HepG2 (cell line): ENCODE measurements around the gene HRC. TPM values are rescaled to one million over a fixed set of nuclear protein-coding genes. Genes with fewer than 3 reads are reported as not detected.

Source experiments
- ETV5 ChIP-seq: IDR thresholded peaks from 2 replicates; pipeline ENCODE4 v1.6.1; 2018; ENCODE audit warnings: missing biosample characterization, missing genetic modification reagents, inconsistent platforms, borderline replicate concordance
- FOXK1 ChIP-seq: sonication (generic); formaldehyde crosslinking; IDR thresholded peaks from 2 replicates; pipeline ENCODE4 v1.4.0; 2020; ENCODE audit warnings: low read depth, missing genetic modification reagents, borderline replicate concordance
- MAX ChIP-seq: IDR thresholded peaks from 2 replicates; pipeline ENCODE4 v1.6.1; 2012; ENCODE audit warnings: inconsistent platforms
- ZBTB7B ChIP-seq: sonication (generic); formaldehyde crosslinking; IDR thresholded peaks from 2 replicates; pipeline ENCODE4 v1.4.0; 2020; ENCODE audit warnings: missing genetic modification reagents
- ZNF235 ChIP-seq: sonication (generic); formaldehyde crosslinking; IDR thresholded peaks from 2 replicates; pipeline ENCODE4 v1.8.1; 2023; ENCODE audit warnings: mild to moderate bottlenecking, missing genetic modification reagents, borderline replicate concordance
- ZNF331 ChIP-seq: sonication (generic); formaldehyde crosslinking; IDR thresholded peaks from 2 replicates; pipeline ENCODE4 v1.4.0; 2020; ENCODE audit warnings: missing genetic modification reagents
- ZNF530 ChIP-seq: sonication (generic); formaldehyde crosslinking; IDR thresholded peaks from 2 replicates; pipeline ENCODE4 v1.5.0; 2020; ENCODE audit warnings: low read depth, mild to moderate bottlenecking, missing genetic modification reagents
- ZNF691 ChIP-seq: sonication (generic); formaldehyde crosslinking; IDR thresholded peaks from 2 replicates; pipeline ENCODE4 v1.4.0; 2020; ENCODE audit warnings: missing genetic modification reagents, low read depth, mild to moderate bottlenecking, borderline replicate concordance
- polyA plus RNA-seq, 8 experiments: library from polyadenylated mRNA; depleted of rRNA in 3 of 8; stranded (reverse) in 7 of 8; unstranded in 1 of 8; fragments of >200 nt; fragmentation: Illumina TruSeq in 4 of 8; extraction: Trizol in 4 of 8; gene quantifications; 2 replicates each; pipeline versions ENCODE4 v1.2.1 to v1.2.3, GENCODE V29; 2011 to 2016; ENCODE audit warnings: low read depth in 4 of 8, missing spikeins in 1 of 8, mixed read lengths in 1 of 8; ENCODE audit not compliant: insufficient read depth in 1 of 8
- total RNA-seq, 5 experiments: library from RNA; depleted of rRNA; stranded (reverse); fragments of >200 nt; fragmentation: Illumina TruSeq; extraction: Trizol; gene quantifications; 2 replicates each; pipeline ENCODE4 v1.2.3, GENCODE V29; 2016; ENCODE audit warnings: low read depth in 1 of 5
- TF ChIP-seq, protein P1 (sequence below): sonication (generic); IDR thresholded peaks from 2 replicates; pipeline ENCODE4 v1.6.1; 2016; ENCODE audit warnings: low read depth, borderline replicate concordance
- TF ChIP-seq, protein P2 (sequence below): sonication (generic); formaldehyde crosslinking; IDR thresholded peaks from 2 replicates; pipeline ENCODE4 v1.4.0; 2020; ENCODE audit warnings: missing genetic modification reagents
- TF ChIP-seq, protein P3 (sequence below): sonication (generic); formaldehyde crosslinking; IDR thresholded peaks from 2 replicates; pipeline ENCODE4 v1.4.0; 2020; ENCODE audit warnings: low read depth, missing genetic modification reagents
- TF ChIP-seq, protein P4 (sequence below): IDR thresholded peaks from 2 replicates; pipeline ENCODE4 v1.4.0; 2020; ENCODE audit warnings: mild to moderate bottlenecking, missing genetic modification reagents

The HRC gene
- total and polyA plus RNA-seq, 2 of the 13 experiments (the other 11 are each of a cell fraction or from before 2014, with no cell fraction given), result 3.6 to 15.4 TPM

- no peak for TF ChIP-seq ZNF235 (CRISPR knock-in tag)
- TF ChIP-seq ZNF331 (CRISPR knock-in tag), result peak; percentile 92
- TF ChIP-seq FOXK1 (CRISPR knock-in tag), result peak; percentile 79; the same call in 1 of the 2 replicates
- TF ChIP-seq, protein P1, sequence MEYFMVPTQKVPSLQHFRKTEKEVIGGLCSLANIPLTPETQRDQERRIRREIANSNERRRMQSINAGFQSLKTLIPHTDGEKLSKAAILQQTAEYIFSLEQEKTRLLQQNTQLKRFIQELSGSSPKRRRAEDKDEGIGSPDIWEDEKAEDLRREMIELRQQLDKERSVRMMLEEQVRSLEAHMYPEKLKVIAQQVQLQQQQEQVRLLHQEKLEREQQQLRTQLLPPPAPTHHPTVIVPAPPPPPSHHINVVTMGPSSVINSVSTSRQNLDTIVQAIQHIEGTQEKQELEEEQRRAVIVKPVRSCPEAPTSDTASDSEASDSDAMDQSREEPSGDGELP, result 0 out of 2 replicates have a peak, but pooled peaks have one; percentile 16
- TF ChIP-seq ETV5 (CRISPR knock-in tag), result peak; percentile 54; the same call in 1 of the 2 replicates
- peak; percentile 65 for TF ChIP-seq MAX
- TF ChIP-seq, protein P2, sequence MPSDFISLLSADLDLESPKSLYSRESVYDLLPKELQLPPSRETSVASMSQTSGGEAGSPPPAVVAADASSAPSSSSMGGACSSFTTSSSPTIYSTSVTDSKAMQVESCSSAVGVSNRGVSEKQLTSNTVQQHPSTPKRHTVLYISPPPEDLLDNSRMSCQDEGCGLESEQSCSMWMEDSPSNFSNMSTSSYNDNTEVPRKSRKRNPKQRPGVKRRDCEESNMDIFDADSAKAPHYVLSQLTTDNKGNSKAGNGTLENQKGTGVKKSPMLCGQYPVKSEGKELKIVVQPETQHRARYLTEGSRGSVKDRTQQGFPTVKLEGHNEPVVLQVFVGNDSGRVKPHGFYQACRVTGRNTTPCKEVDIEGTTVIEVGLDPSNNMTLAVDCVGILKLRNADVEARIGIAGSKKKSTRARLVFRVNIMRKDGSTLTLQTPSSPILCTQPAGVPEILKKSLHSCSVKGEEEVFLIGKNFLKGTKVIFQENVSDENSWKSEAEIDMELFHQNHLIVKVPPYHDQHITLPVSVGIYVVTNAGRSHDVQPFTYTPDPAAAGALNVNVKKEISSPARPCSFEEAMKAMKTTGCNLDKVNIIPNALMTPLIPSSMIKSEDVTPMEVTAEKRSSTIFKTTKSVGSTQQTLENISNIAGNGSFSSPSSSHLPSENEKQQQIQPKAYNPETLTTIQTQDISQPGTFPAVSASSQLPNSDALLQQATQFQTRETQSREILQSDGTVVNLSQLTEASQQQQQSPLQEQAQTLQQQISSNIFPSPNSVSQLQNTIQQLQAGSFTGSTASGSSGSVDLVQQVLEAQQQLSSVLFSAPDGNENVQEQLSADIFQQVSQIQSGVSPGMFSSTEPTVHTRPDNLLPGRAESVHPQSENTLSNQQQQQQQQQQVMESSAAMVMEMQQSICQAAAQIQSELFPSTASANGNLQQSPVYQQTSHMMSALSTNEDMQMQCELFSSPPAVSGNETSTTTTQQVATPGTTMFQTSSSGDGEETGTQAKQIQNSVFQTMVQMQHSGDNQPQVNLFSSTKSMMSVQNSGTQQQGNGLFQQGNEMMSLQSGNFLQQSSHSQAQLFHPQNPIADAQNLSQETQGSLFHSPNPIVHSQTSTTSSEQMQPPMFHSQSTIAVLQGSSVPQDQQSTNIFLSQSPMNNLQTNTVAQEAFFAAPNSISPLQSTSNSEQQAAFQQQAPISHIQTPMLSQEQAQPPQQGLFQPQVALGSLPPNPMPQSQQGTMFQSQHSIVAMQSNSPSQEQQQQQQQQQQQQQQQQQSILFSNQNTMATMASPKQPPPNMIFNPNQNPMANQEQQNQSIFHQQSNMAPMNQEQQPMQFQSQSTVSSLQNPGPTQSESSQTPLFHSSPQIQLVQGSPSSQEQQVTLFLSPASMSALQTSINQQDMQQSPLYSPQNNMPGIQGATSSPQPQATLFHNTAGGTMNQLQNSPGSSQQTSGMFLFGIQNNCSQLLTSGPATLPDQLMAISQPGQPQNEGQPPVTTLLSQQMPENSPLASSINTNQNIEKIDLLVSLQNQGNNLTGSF (CRISPR knock-in tag), result no peak
- TF ChIP-seq ZNF530 (CRISPR knock-in tag), result no peak
- 0 out of 2 replicates have a peak, but pooled peaks have one; percentile 32 for TF ChIP-seq ZBTB7B
- TF ChIP-seq, protein P3, sequence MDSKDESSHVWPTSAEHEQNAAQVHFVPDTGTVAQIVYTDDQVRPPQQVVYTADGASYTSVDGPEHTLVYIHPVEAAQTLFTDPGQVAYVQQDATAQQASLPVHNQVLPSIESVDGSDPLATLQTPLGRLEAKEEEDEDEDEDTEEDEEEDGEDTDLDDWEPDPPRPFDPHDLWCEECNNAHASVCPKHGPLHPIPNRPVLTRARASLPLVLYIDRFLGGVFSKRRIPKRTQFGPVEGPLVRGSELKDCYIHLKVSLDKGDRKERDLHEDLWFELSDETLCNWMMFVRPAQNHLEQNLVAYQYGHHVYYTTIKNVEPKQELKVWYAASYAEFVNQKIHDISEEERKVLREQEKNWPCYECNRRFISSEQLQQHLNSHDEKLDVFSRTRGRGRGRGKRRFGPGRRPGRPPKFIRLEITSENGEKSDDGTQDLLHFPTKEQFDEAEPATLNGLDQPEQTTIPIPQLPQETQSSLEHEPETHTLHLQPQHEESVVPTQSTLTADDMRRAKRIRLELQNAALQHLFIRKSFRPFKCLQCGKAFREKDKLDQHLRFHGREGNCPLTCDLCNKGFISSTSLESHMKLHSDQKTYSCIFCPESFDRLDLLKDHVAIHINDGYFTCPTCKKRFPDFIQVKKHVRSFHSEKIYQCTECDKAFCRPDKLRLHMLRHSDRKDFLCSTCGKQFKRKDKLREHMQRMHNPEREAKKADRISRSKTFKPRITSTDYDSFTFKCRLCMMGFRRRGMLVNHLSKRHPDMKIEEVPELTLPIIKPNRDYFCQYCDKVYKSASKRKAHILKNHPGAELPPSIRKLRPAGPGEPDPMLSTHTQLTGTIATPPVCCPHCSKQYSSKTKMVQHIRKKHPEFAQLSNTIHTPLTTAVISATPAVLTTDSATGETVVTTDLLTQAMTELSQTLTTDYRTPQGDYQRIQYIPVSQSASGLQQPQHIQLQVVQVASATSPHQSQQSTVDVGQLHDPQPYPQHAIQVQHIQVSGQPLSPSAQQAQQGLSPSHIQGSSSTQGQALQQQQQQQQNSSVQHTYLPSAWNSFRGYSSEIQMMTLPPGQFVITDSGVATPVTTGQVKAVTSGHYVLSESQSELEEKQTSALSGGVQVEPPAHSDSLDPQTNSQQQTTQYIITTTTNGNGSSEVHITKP, result peak; percentile 82; the same call in 1 of the 2 replicates
- TF ChIP-seq, protein P4, sequence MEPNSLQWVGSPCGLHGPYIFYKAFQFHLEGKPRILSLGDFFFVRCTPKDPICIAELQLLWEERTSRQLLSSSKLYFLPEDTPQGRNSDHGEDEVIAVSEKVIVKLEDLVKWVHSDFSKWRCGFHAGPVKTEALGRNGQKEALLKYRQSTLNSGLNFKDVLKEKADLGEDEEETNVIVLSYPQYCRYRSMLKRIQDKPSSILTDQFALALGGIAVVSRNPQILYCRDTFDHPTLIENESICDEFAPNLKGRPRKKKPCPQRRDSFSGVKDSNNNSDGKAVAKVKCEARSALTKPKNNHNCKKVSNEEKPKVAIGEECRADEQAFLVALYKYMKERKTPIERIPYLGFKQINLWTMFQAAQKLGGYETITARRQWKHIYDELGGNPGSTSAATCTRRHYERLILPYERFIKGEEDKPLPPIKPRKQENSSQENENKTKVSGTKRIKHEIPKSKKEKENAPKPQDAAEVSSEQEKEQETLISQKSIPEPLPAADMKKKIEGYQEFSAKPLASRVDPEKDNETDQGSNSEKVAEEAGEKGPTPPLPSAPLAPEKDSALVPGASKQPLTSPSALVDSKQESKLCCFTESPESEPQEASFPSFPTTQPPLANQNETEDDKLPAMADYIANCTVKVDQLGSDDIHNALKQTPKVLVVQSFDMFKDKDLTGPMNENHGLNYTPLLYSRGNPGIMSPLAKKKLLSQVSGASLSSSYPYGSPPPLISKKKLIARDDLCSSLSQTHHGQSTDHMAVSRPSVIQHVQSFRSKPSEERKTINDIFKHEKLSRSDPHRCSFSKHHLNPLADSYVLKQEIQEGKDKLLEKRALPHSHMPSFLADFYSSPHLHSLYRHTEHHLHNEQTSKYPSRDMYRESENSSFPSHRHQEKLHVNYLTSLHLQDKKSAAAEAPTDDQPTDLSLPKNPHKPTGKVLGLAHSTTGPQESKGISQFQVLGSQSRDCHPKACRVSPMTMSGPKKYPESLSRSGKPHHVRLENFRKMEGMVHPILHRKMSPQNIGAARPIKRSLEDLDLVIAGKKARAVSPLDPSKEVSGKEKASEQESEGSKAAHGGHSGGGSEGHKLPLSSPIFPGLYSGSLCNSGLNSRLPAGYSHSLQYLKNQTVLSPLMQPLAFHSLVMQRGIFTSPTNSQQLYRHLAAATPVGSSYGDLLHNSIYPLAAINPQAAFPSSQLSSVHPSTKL (CRISPR knock-in tag), result peak; percentile 40; the same call in 1 of the 2 replicates
- TF ChIP-seq ZNF691 (CRISPR knock-in tag), result 0 out of 2 replicates have a peak, but pooled peaks have one; percentile 42
Measured at GRCh38 chr19:49155005-49155819, at the start of gene HRC (continued).
